Astrocyte (in vitro differentiated cells and primary cell): ENCODE results near the gene RBM44. TPM values are rescaled to one million over a fixed set of nuclear protein-coding genes. Genes with fewer than 3 reads are reported as not detected.

Experiments
- DNase-seq: peaks from one replicate; pipeline ENCODE4 v3.0.0-alpha.2; 2010; ENCODE audit warnings: low read depth
- FAIRE-seq: peaks from 2 replicates; lab custom pipeline; 2011; peaks lifted over from hg19 to GRCh38; lab: Jason Lieb, UNC
- H2AFZ ChIP-seq: 2 replicates; pipeline ENCODE4 v1.6.0; 2012; ENCODE audit warnings: low read depth, low read length, inconsistent platforms
- H3K27ac ChIP-seq: 2 replicates; pipeline ENCODE4 v1.5.1; 2011; ENCODE audit warnings: low read depth, low read length, inconsistent platforms
- H3K27me3 ChIP-seq: 2 replicates; pipeline ENCODE4 v1.6.0; 2011; ENCODE audit warnings: low read length, inconsistent platforms; ENCODE audit not compliant: insufficient read depth
- H3K36me3 ChIP-seq: 2 replicates; pipeline ENCODE4 v1.5.1; 2011; ENCODE audit warnings: low read length, inconsistent platforms; ENCODE audit not compliant: insufficient read depth
- H3K4me1 ChIP-seq: 2 replicates; pipeline ENCODE4 v1.5.1; 2011; ENCODE audit warnings: low read length, inconsistent platforms; ENCODE audit not compliant: insufficient read depth
- H3K4me2 ChIP-seq: 2 replicates; pipeline ENCODE4 v1.6.0; 2012; ENCODE audit warnings: low read length, inconsistent platforms
- H3K4me3 ChIP-seq: 2 replicates; pipeline ENCODE4 v1.5.1; 2011; ENCODE audit warnings: low read depth, mild to moderate bottlenecking, low read length, inconsistent platforms; ENCODE audit not compliant: insufficient read depth
- H3K79me2 ChIP-seq: 2 replicates; pipeline ENCODE4 v1.6.0; 2012; ENCODE audit warnings: mild to moderate bottlenecking, low read length, inconsistent platforms; ENCODE audit not compliant: insufficient read depth
- H3K9ac ChIP-seq: 2 replicates; pipeline ENCODE4 v1.6.0; 2012; ENCODE audit warnings: mild to moderate bottlenecking, low read length, inconsistent platforms
- H3K9me3 ChIP-seq: 2 replicates; pipeline ENCODE4 v1.5.1; 2012; ENCODE audit warnings: low read depth, mild to moderate bottlenecking, low read length, inconsistent platforms; ENCODE audit not compliant: insufficient read depth
- H4K20me1 ChIP-seq: 2 replicates; pipeline ENCODE4 v1.6.0; 2012; ENCODE audit warnings: low read length, inconsistent platforms; ENCODE audit not compliant: insufficient read depth
- H3K27ac Mint-ChIP-seq: one replicate; pipeline ENCODE4 v1.8.0; 2021; ENCODE audit warnings: mild to moderate bottlenecking, mixed read lengths; ENCODE audit not compliant: unreplicated experiment
- H3K27me3 Mint-ChIP-seq: one replicate; pipeline ENCODE4 v1.8.0; 2021; ENCODE audit warnings: low read depth, mixed read lengths; ENCODE audit not compliant: unreplicated experiment
- H3K36me3 Mint-ChIP-seq: one replicate; pipeline ENCODE4 v1.8.0; 2021; ENCODE audit warnings: low read depth, mixed read lengths; ENCODE audit not compliant: unreplicated experiment
- H3K4me1 Mint-ChIP-seq: one replicate; pipeline ENCODE4 v1.8.0; 2021; ENCODE audit warnings: low read depth, mixed read lengths; ENCODE audit not compliant: unreplicated experiment
- H3K4me3 Mint-ChIP-seq: one replicate; pipeline ENCODE4 v1.8.0; 2021; ENCODE audit warnings: mild to moderate bottlenecking, moderate library complexity, mixed read lengths; ENCODE audit not compliant: unreplicated experiment
- H3K9me3 Mint-ChIP-seq: one replicate; pipeline ENCODE4 v1.8.0; 2021; ENCODE audit warnings: mild to moderate bottlenecking, mixed read lengths; ENCODE audit not compliant: unreplicated experiment
- EZH2 ChIP-seq: IDR thresholded peaks from 2 replicates; pipeline ENCODE4 v1.6.1; 2012; ENCODE audit warnings: mild to moderate bottlenecking, low read length, inconsistent platforms; ENCODE audit not compliant: insufficient read depth
- total RNA-seq: library from RNA; stranded (reverse); gene quantifications from 2 replicates; pipeline ENCODE4 v1.2.1, GENCODE V29; 2021
- TF ChIP-seq, protein P1 (sequence below): IDR thresholded peaks from 2 replicates; pipeline ENCODE4 v1.5.1; 2011; ENCODE audit warnings: low read depth, mild to moderate bottlenecking, inconsistent platforms, low read length, moderate library complexity; ENCODE audit not compliant: insufficient read depth

The RBM44 gene
- total RNA-seq, 1 donor from 2014 or later, result 0.32 TPM

DNA sequence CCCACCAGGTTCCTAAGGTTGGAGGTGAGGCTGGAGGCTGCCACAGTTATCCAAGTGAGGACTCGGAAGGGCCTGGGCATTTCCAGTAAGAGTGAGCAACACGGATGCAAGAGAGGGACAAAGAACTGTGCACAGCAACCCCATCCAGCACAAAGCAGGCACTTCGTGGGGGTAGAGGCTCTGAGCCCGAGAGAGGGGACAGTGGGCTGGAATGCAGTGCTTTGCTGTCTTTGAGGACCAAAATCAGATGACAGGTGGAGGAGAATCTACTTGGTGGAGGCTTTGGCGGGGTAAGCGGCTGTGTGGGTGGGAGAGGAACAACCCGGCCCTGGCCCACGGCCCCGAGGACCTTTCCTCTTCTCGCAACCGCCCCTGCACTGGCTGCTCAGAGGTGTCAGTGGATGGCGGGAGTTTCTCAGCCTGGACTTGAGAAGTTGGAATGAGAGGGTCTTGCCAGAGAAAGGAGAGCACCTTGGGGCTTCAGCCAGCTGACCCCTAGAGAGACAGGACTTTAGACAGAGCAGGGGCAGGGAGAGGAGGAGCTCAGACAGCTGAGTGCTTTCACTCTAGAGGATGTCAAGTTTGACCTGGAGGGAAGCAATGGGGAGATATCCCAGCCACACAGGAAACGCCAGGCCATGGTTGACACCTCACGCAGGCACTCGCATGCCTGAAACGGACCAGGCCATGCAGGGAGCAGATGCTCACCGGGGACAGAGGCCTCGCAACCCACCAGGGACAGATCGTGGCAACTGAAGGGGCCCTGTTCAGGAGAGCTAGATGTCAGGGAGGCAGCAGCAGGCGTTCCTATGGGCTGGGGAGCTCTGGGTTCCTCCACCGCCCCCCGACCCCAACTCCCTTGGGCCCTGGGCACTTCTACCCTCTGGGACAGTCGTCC, 72.4 kb downstream of the RBM44 start:
- Histone ChIP-seq H3K9me3 (no peaks in the 10 kb centered on the region), H3K79me2 (peaks cover 6% of the 10 kb centered on the region), H3K4me2 (no peak overlapping the region), H3K4me1 (peaks cover 30% of the 10 kb centered on the region), H3K36me3 (no peaks in the 10 kb centered on the region), H4K20me1 (no peaks in the 10 kb centered on the region), H3K27me3 (no peaks in the 10 kb centered on the region), H2AFZ (no peak overlapping the region), H3K9ac (no peak overlapping the region), H3K4me3 (no peak overlapping the region), H3K27ac (no peak overlapping the region)
- Mint-ChIP-seq H3K4me1 (peaks cover 38% of the 10 kb centered on the region), H3K36me3 (no peaks in the 10 kb centered on the region), H3K27ac (no peak overlapping the region), H3K9me3 (no peaks in the 10 kb centered on the region), H3K4me3 (no peak overlapping the region), H3K27me3 (peaks cover 1% of the 10 kb centered on the region)
- DNase-seq (no peak), FAIRE-seq (no peak)
- no peak for TF ChIP-seq EZH2
- TF ChIP-seq, protein P1, sequence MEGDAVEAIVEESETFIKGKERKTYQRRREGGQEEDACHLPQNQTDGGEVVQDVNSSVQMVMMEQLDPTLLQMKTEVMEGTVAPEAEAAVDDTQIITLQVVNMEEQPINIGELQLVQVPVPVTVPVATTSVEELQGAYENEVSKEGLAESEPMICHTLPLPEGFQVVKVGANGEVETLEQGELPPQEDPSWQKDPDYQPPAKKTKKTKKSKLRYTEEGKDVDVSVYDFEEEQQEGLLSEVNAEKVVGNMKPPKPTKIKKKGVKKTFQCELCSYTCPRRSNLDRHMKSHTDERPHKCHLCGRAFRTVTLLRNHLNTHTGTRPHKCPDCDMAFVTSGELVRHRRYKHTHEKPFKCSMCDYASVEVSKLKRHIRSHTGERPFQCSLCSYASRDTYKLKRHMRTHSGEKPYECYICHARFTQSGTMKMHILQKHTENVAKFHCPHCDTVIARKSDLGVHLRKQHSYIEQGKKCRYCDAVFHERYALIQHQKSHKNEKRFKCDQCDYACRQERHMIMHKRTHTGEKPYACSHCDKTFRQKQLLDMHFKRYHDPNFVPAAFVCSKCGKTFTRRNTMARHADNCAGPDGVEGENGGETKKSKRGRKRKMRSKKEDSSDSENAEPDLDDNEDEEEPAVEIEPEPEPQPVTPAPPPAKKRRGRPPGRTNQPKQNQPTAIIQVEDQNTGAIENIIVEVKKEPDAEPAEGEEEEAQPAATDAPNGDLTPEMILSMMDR, result no peak

DNA sequence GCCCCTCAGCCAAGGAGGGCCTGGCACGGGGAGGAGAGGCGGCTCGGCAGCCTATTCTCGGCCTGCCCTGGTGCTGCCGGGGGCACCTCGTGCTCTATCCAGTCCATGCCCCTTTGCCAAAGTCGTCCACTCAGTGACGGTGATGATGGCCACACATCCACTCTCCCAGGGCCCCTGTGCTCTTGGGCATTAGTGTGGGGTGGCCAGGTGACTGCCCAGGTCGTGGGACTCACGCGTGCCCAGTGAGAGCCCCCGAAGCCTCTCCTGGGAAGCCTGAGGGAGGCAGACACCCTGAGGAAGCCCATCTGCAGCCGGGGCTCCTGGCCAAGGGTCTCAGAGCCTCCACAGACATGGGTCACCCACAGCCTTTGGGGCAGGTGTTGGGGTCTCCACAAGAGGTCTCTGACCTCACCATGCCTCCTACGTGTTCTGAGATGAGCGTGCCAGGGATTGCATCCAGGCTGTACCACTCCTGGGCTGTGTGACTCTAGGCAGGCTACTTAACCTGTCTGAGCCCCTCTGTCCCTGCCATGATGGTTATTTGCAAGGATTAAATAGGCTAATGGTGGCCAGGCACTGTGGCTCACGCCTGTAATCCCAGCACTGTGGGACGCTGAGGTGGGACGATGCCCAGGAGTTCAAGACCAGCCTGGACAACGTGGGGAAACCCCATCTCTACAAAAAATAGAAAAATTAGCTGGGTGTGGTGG, 73.8 kb downstream of the RBM44 start:
- Histone ChIP-seq H3K27ac (no peak overlapping the region), H3K9me3 (no peaks in the 10 kb centered on the region), H3K27me3 (no peaks in the 10 kb centered on the region), H3K36me3 (no peaks in the 10 kb centered on the region), H3K4me1 (peaks cover 21% of the 10 kb centered on the region), H3K9ac (no peak overlapping the region), H3K79me2 (peaks cover 6% of the 10 kb centered on the region), H3K4me2 (no peak overlapping the region), H4K20me1 (no peaks in the 10 kb centered on the region), H2AFZ (no peak overlapping the region), H3K4me3 (no peak overlapping the region)
- Mint-ChIP-seq H3K4me1 (peaks cover 29% of the 10 kb centered on the region), H3K27me3 (peaks cover 1% of the 10 kb centered on the region), H3K27ac (no peak overlapping the region), H3K4me3 (no peak overlapping the region), H3K9me3 (no peaks in the 10 kb centered on the region), H3K36me3 (no peaks in the 10 kb centered on the region)
- DNase-seq, result no peak
- TF ChIP-seq EZH2, result no peak
- TF ChIP-seq, protein P1, result no peak
- no peak for FAIRE-seq
